GM18951 (cell line): ENCODE results near the gene IKZF1.

Source experiments
- POLR2A ChIP-seq: IDR thresholded peaks from 4 replicates; pipeline ENCODE4 v1.6.1; 2011; ENCODE audit warnings: mild to moderate bottlenecking; ENCODE audit not compliant: insufficient read length, insufficient read depth; ENCODE audit errors: extremely low read depth
- in situ Hi-C: fragments of 300-500 bp; cut with MboI; formaldehyde crosslinking; loops from one replicate; pipeline ENCODE4 v1.12.0; 2022; ENCODE audit warnings: low sequenced_read_pairs, mixed read lengths, inconsistent platforms; ENCODE audit not compliant: unreplicated experiment

IKZF1 gene

GRCh38 chr7:50308532-50309385 lies 4.2 kb downstream of the IKZF1 start:
- peak; percentile 43 for TF ChIP-seq POLR2A
- in situ Hi-C loops, result no loop called here

- no peak for TF ChIP-seq POLR2A
- in situ Hi-C loops, result no loop called here
Measured at GRCh38 chr7:50309721-50310120, 5.2 kb downstream of the IKZF1 start.

DNA sequence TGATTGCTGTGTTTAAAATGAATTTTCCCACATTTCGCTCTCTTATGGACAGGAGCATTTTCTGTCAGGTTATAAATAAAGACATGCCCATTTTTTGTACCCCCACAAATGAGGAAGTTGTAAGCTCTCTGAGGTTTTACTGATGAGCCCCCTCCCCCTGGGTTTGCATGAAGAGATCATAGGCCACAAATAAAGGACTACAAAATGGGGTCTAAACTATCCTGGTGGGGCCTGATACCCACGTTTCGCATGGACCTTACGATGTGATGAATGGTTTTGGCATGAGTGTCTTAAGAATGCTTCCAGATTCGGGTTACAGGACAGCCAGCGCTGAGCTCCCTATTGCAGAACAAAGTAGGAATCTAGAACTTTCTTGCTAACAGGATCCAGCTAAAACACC lies 5.8 kb downstream of the IKZF1 start:
- in situ Hi-C loops, result no loop called here
- no peak for TF ChIP-seq POLR2A

GRCh38 chr7:50310956-50311355 lies 6.4 kb downstream of the IKZF1 start:
- no peak for TF ChIP-seq POLR2A
- in situ Hi-C loops, result no loop called here

GRCh38 chr7:50312250-50313162 lies 8.0 kb downstream of the IKZF1 start:
- TF ChIP-seq POLR2A, result no peak
- in situ Hi-C loops, result no loop called here

GRCh38 chr7:50314836-50315592 lies 10.5 kb downstream of the IKZF1 start:
- in situ Hi-C loops, result no loop called here
- no peak for TF ChIP-seq POLR2A

DNA sequence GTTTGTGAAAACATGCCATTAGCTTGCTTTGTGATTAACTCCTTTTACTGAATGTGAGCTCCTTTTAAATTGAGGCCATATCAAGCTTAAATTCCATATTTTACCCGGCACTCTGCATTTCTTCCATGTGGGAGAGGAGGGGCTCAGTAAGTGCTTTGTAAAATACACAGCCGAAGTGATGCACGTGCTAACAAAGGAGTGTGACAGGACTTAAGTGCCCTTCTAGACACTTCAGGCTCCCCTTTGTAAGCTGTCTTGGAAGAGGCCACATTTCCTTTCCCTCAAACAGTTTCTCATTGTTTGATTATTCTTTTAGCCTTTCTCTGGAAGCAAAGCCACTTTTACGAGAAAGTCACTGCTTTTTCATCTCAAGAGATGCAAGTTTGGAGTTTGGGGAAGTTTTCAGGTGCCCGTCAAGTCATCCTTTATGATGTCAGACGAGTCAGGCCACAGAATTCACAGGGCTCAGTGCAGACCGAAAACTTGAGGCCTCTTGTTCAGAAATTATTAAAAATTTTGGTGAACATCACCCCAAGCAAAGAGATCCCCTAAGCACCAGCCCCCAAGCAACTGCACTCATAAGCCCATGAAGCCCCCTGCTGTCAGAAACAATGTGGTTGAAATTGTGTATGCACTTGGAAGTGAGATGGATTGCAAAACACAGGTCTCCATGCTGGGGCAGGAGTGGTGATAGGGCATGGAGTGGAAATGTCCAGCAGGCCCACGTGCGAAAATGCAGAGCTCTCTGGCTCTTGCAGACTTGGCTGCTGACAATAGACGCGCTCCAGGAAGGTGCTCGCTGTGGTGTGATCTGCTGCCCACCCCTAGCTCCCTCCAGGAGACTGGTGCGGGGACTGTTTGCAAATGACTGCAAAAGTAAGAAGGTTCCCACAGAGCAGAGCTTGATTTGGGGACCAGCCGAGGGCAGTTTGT lies 11.5 kb downstream of the IKZF1 start:
- TF ChIP-seq POLR2A, result no peak
- in situ Hi-C loops, result no loop called here

- no peak for TF ChIP-seq POLR2A
- in situ Hi-C loops, result no loop called here
Measured at GRCh38 chr7:50317221-50317678, 12.7 kb downstream of the IKZF1 start.

- in situ Hi-C loops, result no loop called here
- no peak for TF ChIP-seq POLR2A
Measured at GRCh38 chr7:50317697-50318669, 13.5 kb downstream of the IKZF1 start.

DNA sequence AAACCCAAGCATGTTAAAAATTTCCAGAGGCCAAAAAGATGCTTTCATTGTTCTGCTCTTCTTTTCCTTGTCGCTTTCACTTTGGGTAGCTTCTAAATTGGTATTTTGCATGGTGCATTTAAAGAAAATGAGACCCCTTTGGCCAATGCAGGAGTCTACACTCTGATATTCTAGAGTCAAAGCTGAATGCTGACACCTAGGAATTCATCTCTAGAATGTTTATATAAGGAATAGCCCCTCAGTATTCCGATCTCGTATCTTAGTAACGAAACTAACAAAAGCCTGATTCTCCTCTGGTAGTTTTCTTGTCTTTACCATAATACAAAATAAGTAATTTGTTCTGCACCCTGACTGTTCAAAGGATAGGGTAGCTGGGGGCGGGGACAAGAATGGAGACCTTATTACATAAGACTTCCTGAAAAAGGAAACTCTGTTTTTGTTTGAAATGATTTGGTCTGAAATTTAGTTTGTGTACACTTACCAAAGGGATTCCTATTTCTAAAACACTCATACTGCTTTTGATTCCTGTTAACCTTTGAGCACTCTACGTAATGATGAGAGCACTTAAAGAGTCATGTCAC lies 17.1 kb downstream of the IKZF1 start:
- TF ChIP-seq POLR2A, result no peak
- in situ Hi-C loops, result no loop called here

GRCh38 chr7:50324113-50324512 lies 19.6 kb downstream of the IKZF1 start:
- in situ Hi-C loops, result no loop called here
- no peak for TF ChIP-seq POLR2A
